IMR-90 (cell line): ENCODE results near the gene CCR5AS.

Experiments
- ATAC-seq: fragments of 200-7000 bp; cut with Tn5 transposase; 2 replicates; pipeline ENCODE4 v1.9.1; 2020; ENCODE audit warnings: low read depth, mild to moderate bottlenecking, moderate library complexity
- BruUV-seq: library from RNA; stranded (reverse); fragments of 400-500 nt; replicated peaks from 2 replicates; lab custom pipeline; 2021; lab: Mats Ljungman, UMichigan
- CTCF ChIA-PET: fragments of 300-600 bp; formaldehyde crosslinking; extraction: SDS; loops from one replicate; lab custom pipeline; 2021; ENCODE audit warnings: antibody characterized with exemption; lab: Yijun Ruan, JAX
- POLR2A ChIA-PET: fragments of 300-600 bp; sonication (Branson Sonifier 250); formaldehyde crosslinking; loops from one replicate; lab custom pipeline; 2022; ENCODE audit warnings: antibody characterized with exemption; ENCODE audit not compliant: unreplicated experiment; lab: Charles Lee
- DNase-seq: peaks from one replicate; pipeline ENCODE4 v3.0.0; 2013
- H2AFZ ChIP-seq: replicated peaks from 2 replicates; pipeline ENCODE3; 2013; ENCODE audit warnings: low read length, mild to moderate bottlenecking; ENCODE audit not compliant: poor library complexity
- H2AK5ac ChIP-seq: 2 replicates; pipeline ENCODE4 v1.6.1; 2013; ENCODE audit warnings: low read depth, low read length, inconsistent platforms
- H2AK9ac ChIP-seq: replicated peaks from 2 replicates; pipeline ENCODE3; 2013; ENCODE audit warnings: mild to moderate bottlenecking, low read depth, low read length, moderate library complexity; ENCODE audit not compliant: poor library complexity
- H2BK120ac ChIP-seq: 2 replicates; pipeline ENCODE4 v1.6.1; 2013; ENCODE audit warnings: low read depth, low read length, inconsistent platforms
- H2BK15ac ChIP-seq: 3 replicates; pipeline ENCODE4 v1.6.1; 2013; ENCODE audit warnings: low read depth, low read length, inconsistent platforms
- H2BK20ac ChIP-seq: 2 replicates; pipeline ENCODE4 v1.6.1; 2013; ENCODE audit warnings: low read depth, mild to moderate bottlenecking, inconsistent platforms, low read length, moderate library complexity
- H2BK5ac ChIP-seq: 2 replicates; pipeline ENCODE4 v1.6.1; 2013; ENCODE audit warnings: mild to moderate bottlenecking, low read depth, low read length, inconsistent platforms; ENCODE audit not compliant: poor library complexity, severe bottlenecking
- H3K14ac ChIP-seq: replicated peaks from 2 replicates; pipeline ENCODE4 v1.6.1; 2013; ENCODE audit warnings: low read depth, low read length, inconsistent platforms
- H3K18ac ChIP-seq: 2 replicates; pipeline ENCODE4 v1.6.1; 2013; ENCODE audit warnings: low read depth, low read length, control low read depth
- H3K23ac ChIP-seq: 2 replicates; pipeline ENCODE4 v1.6.1; 2013; ENCODE audit warnings: low read depth, low read length, inconsistent platforms
- H3K27ac ChIP-seq: 2 replicates; pipeline ENCODE4 v1.5.1; 2013; ENCODE audit warnings: mild to moderate bottlenecking, control low read depth, low read length; ENCODE audit not compliant: insufficient read depth
- H3K27me3 ChIP-seq: 2 replicates; pipeline ENCODE4 v1.6.1; 2013; ENCODE audit warnings: low read length; ENCODE audit not compliant: control insufficient read depth, insufficient read depth
- H3K36me3 ChIP-seq: 2 replicates; pipeline ENCODE4 v1.6.1; 2013; ENCODE audit warnings: low read length, mixed read lengths; ENCODE audit not compliant: control insufficient read depth, insufficient read depth
- H3K4ac ChIP-seq: 2 replicates; pipeline ENCODE4 v1.6.1; 2013; ENCODE audit warnings: low read depth, low read length, inconsistent platforms
- H3K4me1 ChIP-seq: 2 replicates; pipeline ENCODE4 v1.6.1; 2013; ENCODE audit warnings: low read length, mixed read lengths; ENCODE audit not compliant: control insufficient read depth, insufficient read depth
- H3K4me2 ChIP-seq: 2 replicates; pipeline ENCODE4 v1.6.1; 2013; ENCODE audit warnings: low read depth, mild to moderate bottlenecking, control low read depth, low read length, moderate library complexity
- H3K4me3 ChIP-seq: 2 replicates; pipeline ENCODE4 v1.5.1; 2013; ENCODE audit warnings: low read depth, mild to moderate bottlenecking, control low read depth, low read length, moderate library complexity; ENCODE audit not compliant: insufficient read depth
- H3K56ac ChIP-seq: 2 replicates; pipeline ENCODE4 v1.6.1; 2013; ENCODE audit warnings: low read length, inconsistent platforms; ENCODE audit not compliant: insufficient read depth; ENCODE audit errors: extremely low read depth
- H3K79me1 ChIP-seq, 2 experiments: 2 replicates each; pipeline ENCODE4 v1.6.1; 2013; ENCODE audit warnings: low read length in 2 of 2, inconsistent platforms in 1 of 2, low read depth in 1 of 2
- H3K9ac ChIP-seq: 2 replicates; pipeline ENCODE4 v1.6.1; 2013; ENCODE audit warnings: low read depth, low read length, control low read depth
- H3K9me1 ChIP-seq: 2 replicates; pipeline ENCODE4 v1.6.1; 2013; ENCODE audit warnings: low read length, inconsistent platforms; ENCODE audit not compliant: insufficient read depth
- H3K9me3 ChIP-seq: 2 replicates; pipeline ENCODE4 v1.6.1; 2013; ENCODE audit warnings: low read length; ENCODE audit not compliant: control insufficient read depth, insufficient read depth
- H4K20me1 ChIP-seq: 2 replicates; pipeline ENCODE4 v1.6.1; 2013; ENCODE audit warnings: low read length, inconsistent platforms; ENCODE audit not compliant: insufficient read depth
- H4K5ac ChIP-seq: 2 replicates; pipeline ENCODE4 v1.6.1; 2013; ENCODE audit warnings: mild to moderate bottlenecking, low read depth, low read length, control low read depth
- H4K8ac ChIP-seq, 2 experiments: 2 replicates each; pipeline ENCODE4 v1.6.1; 2013; ENCODE audit warnings: low read depth in 2 of 2, low read length in 2 of 2, control low read depth in 1 of 2, inconsistent platforms in 1 of 2
- H4K91ac ChIP-seq: 2 replicates; pipeline ENCODE4 v1.6.1; 2013; ENCODE audit warnings: low read depth, low read length, inconsistent platforms; ENCODE audit not compliant: insufficient read depth
- FOS ChIP-seq: fragments of 150-350 bp; IDR thresholded peaks from 2 replicates; pipeline ENCODE4 v1.6.1; 2016; ENCODE audit warnings: low read depth, low read length
- MAFK ChIP-seq: IDR thresholded peaks from 2 replicates; pipeline ENCODE4 v1.6.1; 2012; ENCODE audit warnings: low read depth, low read length, improper control_type of control experiment
- RAD21 ChIP-seq: IDR thresholded peaks from 2 replicates; pipeline ENCODE4 v1.6.1; 2012; ENCODE audit warnings: low read length, improper control_type of control experiment
- SMC3 ChIP-seq: fragments of 150-350 bp; IDR thresholded peaks from 2 replicates; pipeline ENCODE4 v1.6.1; 2016; ENCODE audit warnings: low read depth, mild to moderate bottlenecking, antibody characterized with exemption, low read length, moderate library complexity
- WGBS, 2 experiments: methylation state at CpG; one replicate each; pipeline versions ENCODE4 v1.1.5 to v1.1.7; 2013; ENCODE audit warnings: missing lambda C conversion rate in 2 of 2; ENCODE audit not compliant: insufficient read length in 1 of 2; ENCODE audit errors: extremely low coverage in 2 of 2; 5-methylcytosine and 5-hydroxymethylcytosine counted together
- dilution Hi-C: fragments of 300-500 bp; cut with HindIII; formaldehyde crosslinking; loops from one replicate; pipeline ENCODE4 v1.14.3; 2018; ENCODE audit warnings: low sequenced_read_pairs; ENCODE audit not compliant: unreplicated experiment
- in situ Hi-C: fragments of 300-500 bp; cut with MboI; formaldehyde crosslinking; loops from 3 replicates; pipeline ENCODE4 v1.14.3; 2019; ENCODE audit warnings: low sequenced_read_pairs, inconsistent platforms, mixed read lengths
- intact Hi-C: fragments of 100-400 bp; cut with micrococcal nuclease; formaldehyde crosslinking; loops from 2 replicates; pipeline ENCODE4 v1.10.0; 2022
- TF ChIP-seq, protein P1 (sequence below): conservative IDR thresholded peaks from 2 replicates; pipeline ENCODE4 v1.5.1; 2012; ENCODE audit warnings: mild to moderate bottlenecking, low read depth, low read length, improper control_type of control experiment

Gene CCR5AS

DNA sequence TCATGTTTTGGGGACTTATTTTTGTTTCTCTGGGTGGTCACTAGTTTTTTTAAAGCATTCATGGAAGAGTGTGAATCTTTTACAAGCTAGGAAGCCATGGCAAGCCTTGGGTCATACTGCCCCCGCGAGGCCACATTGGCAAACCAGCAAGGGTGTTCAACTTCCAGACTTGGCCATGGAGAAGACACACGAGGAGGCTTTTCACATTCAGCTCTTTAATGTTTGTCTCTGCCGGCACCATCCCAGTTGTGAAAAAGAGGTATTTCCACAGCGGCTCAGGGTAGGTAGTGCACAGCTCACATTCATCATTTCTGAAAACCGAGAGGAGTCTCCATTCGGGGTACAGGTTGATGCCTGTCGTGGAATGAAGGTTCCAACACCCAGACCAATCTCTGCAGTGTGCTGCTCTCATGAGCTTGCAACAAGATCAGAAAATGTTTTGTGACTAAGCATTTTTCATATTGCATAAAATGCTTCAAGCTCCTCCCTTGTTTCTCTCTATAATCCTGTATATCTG is 28.4 kb downstream of the CCR5AS start:
- Histone ChIP-seq H3K56ac (no peak overlapping the region), H3K23ac (no peak overlapping the region), H3K9me1 (no peaks in the 10 kb centered on the region), H2AK9ac (no peak overlapping the region), H4K91ac (no peak overlapping the region), H3K79me1 (no peaks in the 10 kb centered on the region), H4K5ac (no peak overlapping the region), H2BK5ac (no peak overlapping the region), H2BK20ac (no peak overlapping the region), H2AK5ac (no peak overlapping the region), H3K14ac (no peak overlapping the region), H3K4ac (no peak overlapping the region), H3K27me3 (peaks cover 48% of the 10 kb centered on the region), H3K4me2 (no peak overlapping the region), H3K18ac (no peak overlapping the region), H3K4me3 (no peak overlapping the region), H2BK15ac (no peak overlapping the region), H3K27ac (no peak overlapping the region), H2BK120ac (no peak overlapping the region), H3K4me1 (no peaks in the 10 kb centered on the region), H4K8ac (no peak overlapping the region), H3K9me3 (no peaks in the 10 kb centered on the region), H4K20me1 (no peaks in the 10 kb centered on the region), H2AFZ (peak overlapping the region; percentile 2), H3K9ac (no peak overlapping the region), H3K36me3 (no peaks in the 10 kb centered on the region)
- POLR2A ChIA-PET = no interaction called here
- intact Hi-C loops = loop anchor here (1.0 to 5.0 kb wide), 3 partner anchors 290 to 616 kb away; no protein-coding TSS in a partner anchor
- peak; percentile 72 for ATAC-seq
- in situ Hi-C loops = loop anchor here (10.0 kb wide), 2 partner anchors 294 to 434 kb away; partner anchors contain the start of gene CXCR6
- TF ChIP-seq MAFK = no peak
- TF ChIP-seq SMC3 = peak; percentile 61; the same call in 1 of the 2 replicates
- TF ChIP-seq, protein P1, sequence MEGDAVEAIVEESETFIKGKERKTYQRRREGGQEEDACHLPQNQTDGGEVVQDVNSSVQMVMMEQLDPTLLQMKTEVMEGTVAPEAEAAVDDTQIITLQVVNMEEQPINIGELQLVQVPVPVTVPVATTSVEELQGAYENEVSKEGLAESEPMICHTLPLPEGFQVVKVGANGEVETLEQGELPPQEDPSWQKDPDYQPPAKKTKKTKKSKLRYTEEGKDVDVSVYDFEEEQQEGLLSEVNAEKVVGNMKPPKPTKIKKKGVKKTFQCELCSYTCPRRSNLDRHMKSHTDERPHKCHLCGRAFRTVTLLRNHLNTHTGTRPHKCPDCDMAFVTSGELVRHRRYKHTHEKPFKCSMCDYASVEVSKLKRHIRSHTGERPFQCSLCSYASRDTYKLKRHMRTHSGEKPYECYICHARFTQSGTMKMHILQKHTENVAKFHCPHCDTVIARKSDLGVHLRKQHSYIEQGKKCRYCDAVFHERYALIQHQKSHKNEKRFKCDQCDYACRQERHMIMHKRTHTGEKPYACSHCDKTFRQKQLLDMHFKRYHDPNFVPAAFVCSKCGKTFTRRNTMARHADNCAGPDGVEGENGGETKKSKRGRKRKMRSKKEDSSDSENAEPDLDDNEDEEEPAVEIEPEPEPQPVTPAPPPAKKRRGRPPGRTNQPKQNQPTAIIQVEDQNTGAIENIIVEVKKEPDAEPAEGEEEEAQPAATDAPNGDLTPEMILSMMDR = peak; percentile 66
- peak; percentile 77 for TF ChIP-seq RAD21
- no peak for TF ChIP-seq FOS
- dilution Hi-C loops = no loop called here
- DNase-seq = peak; percentile 40
- CTCF ChIA-PET = interaction anchor here (0.8 to 3.2 kb wide), 8 partner anchors 8 to 431 kb away, joined by 3 to 10 read pairs (median 4); partner anchors contain the start of gene CCR1
- no TSS peak for BruUV-seq
- WGBS, 2 experiments = 0% methylated on average over 3 of the region's 8 CpGs; no CpG with 5 or more reads in 1 of the 2 experiments
